Measurements from ENCODE around the gene COASY.
"Not testable (repeated sequence)": the region's sequence is repeated elsewhere in the genome, so short reads cannot be mapped to it uniquely, and the experiment has no call there.

COASY gene

GRCh38 chr17:42531455-42532354 is 30.2 kb upstream of the COASY start:
- peak in 1 of 4 experiments; percentile 30 for DNase-seq

DNA sequence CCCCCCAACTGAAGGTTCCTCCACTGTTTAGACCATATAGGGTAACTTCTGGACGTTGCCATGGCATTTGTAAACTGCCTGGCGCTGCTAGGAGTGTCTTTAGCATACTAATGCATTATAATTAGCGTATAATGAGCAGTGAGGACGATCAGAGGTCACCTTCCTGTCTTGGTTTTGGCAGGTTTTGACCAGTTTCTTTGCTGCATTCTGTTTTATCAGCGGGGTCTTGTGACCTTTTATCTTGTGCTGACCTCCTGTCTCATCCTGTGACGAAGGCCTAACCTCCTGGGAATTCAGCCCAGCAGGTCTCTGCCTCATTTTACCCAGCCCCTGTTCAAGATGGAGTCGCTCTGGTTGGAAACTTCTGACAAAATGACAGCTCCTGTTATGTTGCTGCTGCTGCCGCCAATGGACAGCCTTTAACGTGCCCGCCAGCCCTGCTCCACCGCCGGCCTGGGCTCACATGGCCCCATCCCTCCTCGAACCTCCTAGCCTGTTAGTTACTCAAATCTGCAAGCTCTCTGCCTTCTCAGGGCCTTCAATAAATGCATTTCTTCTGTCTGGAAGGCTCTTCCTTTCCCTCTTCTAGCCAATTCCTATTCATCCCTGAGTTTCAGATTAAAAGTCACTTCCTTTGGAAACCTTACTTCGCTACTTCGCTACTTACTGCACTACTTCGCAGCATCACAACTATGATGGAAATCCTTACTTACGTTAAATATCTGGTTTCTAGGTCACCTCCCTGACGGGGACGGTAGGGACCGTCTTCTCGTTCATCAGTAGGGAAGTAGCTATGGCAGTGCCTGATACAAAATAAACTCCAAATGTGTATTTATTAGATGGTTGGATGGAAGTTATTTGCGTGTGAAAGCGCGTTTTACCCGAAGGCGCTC is 26.5 kb upstream of the COASY start:
- DNase-seq: no peak

DNA sequence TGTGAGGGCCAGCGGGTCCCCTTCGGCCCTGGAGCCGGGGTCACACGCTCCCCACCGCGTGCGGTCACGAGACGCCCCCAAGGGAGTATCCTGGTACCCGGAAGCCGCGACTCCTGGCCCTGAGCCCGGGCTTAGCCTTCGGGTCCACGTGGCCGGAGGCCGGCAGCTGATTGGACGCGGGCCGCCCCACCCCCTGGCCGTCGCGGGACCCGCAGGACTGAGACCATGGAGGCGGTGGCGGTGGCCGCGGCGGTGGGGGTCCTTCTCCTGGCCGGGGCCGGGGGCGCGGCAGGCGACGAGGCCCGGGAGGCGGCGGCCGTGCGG is 25.9 kb upstream of the COASY start, which contains the start of gene NAGLU:
NAGLU (plus strand) TSS at position 194 of the 324 bp plus-strand sequence; CDS start at position 226, 32 bp downstream.
- peak; percentile 49 to 73 (median 59) for DNase-seq

GRCh38 chr17:42536372-42537155 is 25.4 kb upstream of the COASY start:
- DNase-seq: peak in 3 of 4 experiments; percentile 34 to 60 (median 43)

DNA sequence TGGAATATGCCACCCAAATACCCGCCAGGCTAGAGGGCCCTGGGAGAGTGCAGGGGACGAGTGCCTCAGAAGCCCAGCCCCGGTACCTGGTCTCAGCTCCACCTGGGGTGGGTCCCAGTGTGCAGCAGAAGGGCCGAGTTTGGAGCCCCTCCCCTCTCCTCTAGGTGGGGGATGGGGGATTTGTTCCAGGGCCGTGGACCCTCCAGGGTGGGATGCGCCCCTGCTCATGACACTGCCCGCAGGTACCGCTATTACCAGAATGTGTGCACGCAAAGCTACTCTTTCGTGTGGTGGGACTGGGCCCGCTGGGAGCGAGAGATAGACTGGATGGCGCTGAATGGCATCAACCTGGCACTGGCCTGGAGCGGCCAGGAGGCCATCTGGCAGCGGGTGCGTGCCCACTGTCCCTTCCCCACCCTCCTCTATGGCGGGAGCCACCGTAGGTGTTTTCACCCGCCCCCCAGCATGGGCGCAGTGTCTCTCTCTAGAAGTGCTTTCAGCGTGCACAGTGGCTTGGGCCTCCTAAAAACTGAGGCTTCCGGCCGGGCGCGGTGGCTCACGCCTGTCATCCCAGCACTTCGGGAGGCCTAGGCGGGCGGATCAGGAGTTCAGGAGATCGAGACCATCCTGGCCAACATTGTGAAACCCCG is 24.7 kb upstream of the COASY start:
- no peak for DNase-seq

DNA sequence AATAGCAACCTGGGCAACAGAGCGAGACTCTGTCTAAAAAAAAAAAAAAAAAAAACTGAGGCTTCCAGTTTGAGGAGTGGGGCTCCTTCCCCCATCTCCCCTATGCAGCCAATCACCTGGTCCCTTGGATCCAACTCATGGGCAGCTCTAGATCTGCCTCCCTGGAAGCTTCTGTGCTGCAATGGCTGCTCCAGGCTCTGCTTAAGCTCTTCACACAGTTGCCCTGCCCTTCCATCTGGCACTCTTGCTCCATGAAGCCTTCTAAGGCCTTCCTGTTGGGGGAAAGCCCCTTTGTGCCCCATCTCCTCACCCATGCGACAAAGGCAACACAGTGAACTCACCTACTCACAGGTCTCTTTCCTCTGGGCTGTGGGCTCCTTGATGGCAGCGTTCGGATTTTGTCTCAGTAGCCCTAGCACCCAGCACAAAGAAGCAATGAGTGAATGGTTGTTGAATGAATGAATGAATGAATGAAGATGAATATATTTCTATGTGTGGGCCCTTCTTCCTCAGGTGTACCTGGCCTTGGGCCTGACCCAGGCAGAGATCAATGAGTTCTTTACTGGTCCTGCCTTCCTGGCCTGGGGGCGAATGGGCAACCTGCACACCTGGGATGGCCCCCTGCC is 24.0 kb upstream of the COASY start:
- DNase-seq: no peak

DNA sequence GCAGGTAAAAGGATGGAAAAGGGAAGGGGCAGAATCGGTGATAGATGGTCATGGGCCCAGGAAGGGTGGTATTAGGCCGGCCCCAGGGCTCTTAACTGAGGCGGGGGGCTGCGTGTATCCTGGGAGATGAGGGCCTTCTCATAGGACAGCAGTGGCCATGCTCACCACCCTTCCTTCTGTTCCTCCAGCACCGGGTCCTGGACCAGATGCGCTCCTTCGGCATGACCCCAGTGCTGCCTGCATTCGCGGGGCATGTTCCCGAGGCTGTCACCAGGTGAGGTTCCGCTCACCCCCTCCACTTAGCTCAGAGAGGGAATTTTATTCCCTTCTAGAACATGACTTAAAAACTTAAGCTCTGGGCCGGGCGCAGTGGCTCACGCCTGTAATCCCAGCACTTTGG is 23.5 kb upstream of the COASY start:
- no peak for DNase-seq

DNA sequence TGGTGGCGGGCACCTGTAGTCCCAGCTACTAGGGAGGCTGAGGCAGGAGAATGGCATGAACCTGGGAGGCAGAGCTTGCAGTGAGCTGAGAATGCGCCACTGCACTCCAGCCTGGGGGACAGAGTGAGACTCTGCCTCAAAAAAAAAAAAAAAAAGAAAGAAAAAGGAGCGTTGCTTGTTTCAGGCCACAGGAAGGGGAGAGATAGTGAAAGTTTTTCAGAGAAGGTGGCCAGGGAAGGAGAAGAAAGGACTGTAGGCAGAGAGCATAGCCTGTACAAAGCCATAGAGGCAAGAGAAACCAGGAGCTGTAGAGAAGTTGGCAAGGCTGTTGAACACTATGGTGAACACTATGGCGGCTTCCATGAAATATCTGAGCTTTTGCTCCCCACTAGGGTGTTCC is 21.4 kb upstream of the COASY start:
- not testable (repeated sequence) for DNase-seq

DNA sequence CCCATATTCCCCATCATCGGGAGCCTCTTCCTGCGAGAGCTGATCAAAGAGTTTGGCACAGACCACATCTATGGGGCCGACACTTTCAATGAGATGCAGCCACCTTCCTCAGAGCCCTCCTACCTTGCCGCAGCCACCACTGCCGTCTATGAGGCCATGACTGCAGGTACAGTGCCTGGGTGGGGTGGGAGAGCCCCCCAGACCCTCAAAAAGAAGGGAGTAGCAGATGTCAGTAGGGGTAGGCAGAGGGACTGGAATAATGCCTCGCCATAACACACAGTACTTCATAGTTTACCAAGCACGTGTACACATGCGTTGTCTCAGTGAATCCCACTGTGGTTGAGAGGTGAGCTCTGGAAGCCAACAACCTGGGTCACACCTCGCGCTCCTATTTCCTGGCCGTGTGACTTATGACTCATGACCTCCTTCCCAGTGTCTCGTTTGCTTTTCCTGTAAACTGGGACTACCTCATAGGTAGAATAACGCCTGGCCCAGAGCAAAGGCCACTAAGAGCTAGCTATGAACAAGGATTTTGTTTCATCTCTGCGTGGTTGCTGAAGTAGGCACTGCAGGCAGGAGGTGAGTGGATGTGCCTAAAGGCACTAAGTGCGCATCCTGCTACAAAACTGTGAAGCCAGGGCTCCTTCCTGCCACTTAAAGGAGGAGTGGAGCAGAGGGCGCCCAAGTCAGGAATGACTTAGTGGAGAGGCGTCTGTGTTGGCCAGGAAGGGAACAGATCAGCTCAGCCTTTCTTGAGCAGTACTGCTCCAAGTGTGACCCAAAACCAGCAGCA is 20.7 kb upstream of the COASY start:
- DNase-seq: no peak

DNA sequence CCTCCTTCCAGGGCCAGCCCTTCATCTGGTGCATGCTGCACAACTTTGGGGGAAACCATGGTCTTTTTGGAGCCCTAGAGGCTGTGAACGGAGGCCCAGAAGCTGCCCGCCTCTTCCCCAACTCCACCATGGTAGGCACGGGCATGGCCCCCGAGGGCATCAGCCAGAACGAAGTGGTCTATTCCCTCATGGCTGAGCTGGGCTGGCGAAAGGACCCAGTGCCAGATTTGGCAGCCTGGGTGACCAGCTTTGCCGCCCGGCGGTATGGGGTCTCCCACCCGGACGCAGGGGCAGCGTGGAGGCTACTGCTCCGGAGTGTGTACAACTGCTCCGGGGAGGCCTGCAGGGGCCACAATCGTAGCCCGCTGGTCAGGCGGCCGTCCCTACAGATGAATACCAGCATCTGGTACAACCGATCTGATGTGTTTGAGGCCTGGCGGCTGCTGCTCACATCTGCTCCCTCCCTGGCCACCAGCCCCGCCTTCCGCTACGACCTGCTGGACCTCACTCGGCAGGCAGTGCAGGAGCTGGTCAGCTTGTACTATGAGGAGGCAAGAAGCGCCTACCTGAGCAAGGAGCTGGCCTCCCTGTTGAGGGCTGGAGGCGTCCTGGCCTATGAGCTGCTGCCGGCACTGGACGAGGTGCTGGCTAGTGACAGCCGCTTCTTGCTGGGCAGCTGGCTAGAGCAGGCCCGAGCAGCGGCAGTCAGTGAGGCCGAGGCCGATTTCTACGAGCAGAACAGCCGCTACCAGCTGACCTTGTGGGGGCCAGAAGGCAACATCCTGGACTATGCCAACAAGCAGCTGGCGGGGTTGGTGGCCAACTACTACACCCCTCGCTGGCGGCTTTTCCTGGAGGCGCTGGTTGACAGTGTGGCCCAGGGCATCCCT is 18.5 kb upstream of the COASY start:
- no peak for DNase-seq

GRCh38 chr17:42544874-42545283 is 17.1 kb upstream of the COASY start:
- no peak for DNase-seq

DNA sequence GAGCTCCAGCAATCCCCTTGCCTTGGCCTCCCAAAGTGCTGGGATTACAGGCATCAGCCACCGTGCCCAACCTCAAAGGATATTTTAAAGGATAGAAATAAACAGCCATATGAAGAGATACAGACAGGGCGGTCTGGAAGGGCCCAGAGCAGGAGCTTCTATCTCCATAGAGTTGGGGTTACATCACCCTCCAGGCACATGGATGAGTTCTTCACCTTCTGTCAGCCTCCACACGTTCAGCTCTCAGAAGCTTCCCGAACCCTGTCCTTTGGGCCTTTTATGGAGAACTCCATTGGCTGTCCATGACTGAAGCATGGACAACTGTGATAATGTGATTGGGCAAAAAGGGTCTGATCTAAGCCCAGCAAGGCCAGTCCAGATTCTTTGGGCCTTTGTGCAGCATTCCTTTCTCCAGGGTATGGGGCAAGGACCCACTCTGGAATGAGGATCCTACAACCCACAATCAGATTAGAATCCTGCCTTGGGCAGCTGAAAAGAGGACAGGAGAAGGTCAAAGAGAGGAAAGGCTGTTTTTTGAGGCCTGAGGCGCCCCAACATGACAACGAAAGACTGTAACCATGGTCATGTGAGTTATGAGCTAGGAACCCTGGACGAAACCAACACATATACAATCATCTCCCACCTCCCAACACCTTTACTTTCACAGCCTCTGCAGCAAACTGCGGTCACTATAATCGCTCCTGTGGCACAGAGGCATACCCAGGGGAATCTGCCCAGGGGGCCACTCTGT is 16.0 kb upstream of the COASY start:
- DNase-seq: not testable (repeated sequence)

- DNase-seq: no peak
Measured at GRCh38 chr17:42547001-42547461, 14.9 kb upstream of the COASY start.

GRCh38 chr17:42547698-42548069 is 14.3 kb upstream of the COASY start:
- no peak for DNase-seq

- DNase-seq: peak; percentile 29 to 77 (median 54)
Measured at GRCh38 chr17:42548070-42548837, 13.7 kb upstream of the COASY start.

DNA sequence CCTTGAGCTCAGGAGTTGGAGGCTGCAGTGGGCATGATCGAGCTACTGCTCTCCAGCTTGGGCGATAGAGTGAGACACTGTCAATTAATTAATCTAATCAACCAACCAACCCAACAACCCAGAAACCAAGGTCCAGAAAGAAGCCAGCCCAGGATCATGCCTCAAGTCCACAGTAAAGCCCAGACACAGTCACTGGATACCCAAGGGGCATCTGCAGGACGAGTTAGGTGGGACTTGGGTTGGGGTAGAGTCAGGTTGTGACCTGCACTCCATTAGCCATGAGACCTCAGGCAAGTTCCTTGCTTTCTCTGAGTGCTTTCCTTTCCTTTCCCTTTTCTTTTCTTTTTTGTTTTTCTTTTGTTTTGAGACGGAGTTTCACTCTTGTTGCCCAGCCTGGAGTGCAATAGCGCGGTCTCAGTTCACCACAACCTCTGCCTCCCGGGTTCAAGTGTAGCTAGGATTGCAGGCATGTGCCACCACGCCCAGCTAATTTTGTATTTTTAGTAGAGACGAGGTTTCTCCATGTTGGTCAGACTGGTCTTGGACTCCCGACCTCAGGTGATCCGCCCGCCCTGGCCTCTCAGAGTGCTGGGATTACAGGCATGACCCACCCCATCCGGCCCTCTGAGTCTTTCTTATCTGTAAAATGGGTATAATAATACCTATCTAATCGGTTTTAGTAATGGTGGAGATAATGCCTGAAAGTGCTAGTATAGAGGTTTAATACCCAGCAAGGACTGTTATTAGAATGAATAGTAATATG is 12.8 kb upstream of the COASY start:
- no peak for DNase-seq

GRCh38 chr17:42552736-42553135 is 9.2 kb upstream of the COASY start, which contains the start of gene HSD17B1:
Gene HSD17B1 (plus strand): TSS chr17:42552923. CDS start chr17:42552934, 11 bp downstream.
- DNase-seq: not testable (repeated sequence)
